Fibroblast of the aortic adventitia (primary cell): Measurements from ENCODE around the gene SLCO3A1. TPM values are rescaled to one million over a fixed set of nuclear protein-coding genes. Genes with fewer than 3 reads are reported as not detected.

Source experiments
- DNase-seq: peaks from one replicate; pipeline ENCODE4 v3.0.0-alpha.2; 2010; ENCODE audit warnings: low read depth
- H3K4me3 ChIP-seq: 2 replicates; pipeline ENCODE4 v1.5.1; 2011; ENCODE audit warnings: low read depth, mild to moderate bottlenecking, control low read depth, low read length, moderate library complexity
- CTCF ChIP-seq: IDR thresholded peaks from 2 replicates; pipeline ENCODE4 v1.5.1; 2011; ENCODE audit warnings: mild to moderate bottlenecking, low read length, control low read depth, inconsistent platforms; ENCODE audit not compliant: insufficient read depth
- total RNA-seq: library from RNA; depleted of rRNA; stranded (reverse); fragments of >200 nt; gene quantifications from 2 replicates; pipeline ENCODE4 v1.2.3, GENCODE V29; 2012; ENCODE audit warnings: low replicate concordance

SLCO3A1 gene
- total RNA-seq, 1 donor, result 8.9 TPM

GRCh38 chr15:91865486-91865885 is 12.0 kb downstream of the SLCO3A1 start:
- no peak overlapping the region for H3K4me3 ChIP-seq
- no peak for DNase-seq
- TF ChIP-seq CTCF, result no peak

GRCh38 chr15:91865950-91866349 is 12.4 kb downstream of the SLCO3A1 start:
- TF ChIP-seq CTCF, result no peak
- no peak overlapping the region for H3K4me3 ChIP-seq
- DNase-seq, result no peak

DNA sequence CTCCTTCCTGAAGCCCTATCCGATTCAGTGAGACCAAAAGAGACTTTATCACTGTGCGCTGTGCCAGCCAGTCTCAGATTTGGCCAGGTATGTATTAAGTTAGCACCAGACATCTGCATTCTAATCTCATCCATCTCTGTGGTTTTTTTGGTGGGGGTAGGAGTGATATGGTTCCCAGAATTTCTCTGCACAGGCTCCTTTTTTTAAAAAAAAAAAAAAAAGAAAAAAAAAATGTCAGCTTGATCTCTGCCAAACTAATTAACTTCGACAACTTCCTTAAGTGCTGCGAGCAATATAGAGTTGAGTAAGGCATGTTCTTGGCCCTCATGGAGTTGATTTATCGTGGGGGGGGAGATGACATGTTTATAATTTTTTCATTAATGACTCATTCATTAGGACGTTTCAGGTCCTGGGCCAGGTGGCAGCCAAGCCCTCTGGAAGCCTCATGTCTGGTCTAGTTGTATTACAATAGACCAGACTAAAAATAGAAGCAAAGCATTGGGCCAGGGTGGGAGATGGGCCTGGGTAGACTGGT is 12.9 kb downstream of the SLCO3A1 start:
- no peak for TF ChIP-seq CTCF
- peak overlapping the region; percentile 40 for H3K4me3 ChIP-seq
- DNase-seq, result peak; percentile 77

DNA sequence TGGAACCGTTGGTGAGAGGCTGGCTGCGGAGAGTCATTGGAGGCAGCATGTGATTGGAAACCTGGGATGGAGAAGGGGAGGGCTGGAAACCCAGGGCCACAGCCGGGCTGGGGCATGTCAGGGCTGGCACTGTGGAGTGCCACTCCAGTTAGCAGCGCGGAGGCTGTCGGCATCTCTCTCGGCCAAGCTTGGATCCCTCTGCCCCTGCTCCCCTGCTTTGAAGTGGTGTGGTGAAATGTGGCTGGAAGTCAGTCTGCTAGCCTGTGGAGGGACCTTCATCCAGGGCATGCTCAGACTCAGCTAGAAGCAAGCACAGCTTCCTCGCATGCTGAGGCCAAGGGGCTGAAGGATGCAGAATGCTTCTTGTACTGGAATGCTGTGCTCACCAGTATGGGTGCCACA is 13.5 kb downstream of the SLCO3A1 start:
- peak; percentile 79 for DNase-seq
- TF ChIP-seq CTCF, result no peak
- peak overlapping the region; percentile 40 for H3K4me3 ChIP-seq

DNA sequence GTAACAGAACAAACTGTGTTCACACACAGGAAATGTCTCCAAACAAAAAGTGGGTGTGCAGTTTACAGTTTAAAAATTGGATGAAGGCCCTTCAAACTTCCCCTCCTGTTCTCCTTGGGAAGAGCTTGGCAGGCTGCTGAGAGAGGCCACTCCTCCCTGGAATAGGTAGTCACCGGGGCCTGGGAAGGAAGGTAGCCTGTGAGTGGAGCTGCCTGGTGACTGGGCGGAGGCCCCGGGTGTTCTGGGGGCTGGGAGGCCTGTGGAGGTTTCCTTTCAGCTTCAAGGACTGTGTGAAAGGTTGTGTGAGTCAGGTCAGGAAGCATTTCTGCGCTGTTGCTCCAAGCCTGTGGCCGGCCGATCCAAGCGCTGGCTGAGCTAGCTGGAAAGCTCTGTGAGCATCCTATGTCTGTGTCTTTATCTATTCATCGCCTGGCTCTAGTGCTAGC is 14.1 kb downstream of the SLCO3A1 start:
- no peak for TF ChIP-seq CTCF
- H3K4me3 ChIP-seq, result peak overlapping the region; percentile 41
- DNase-seq, result peak; percentile 92

DNA sequence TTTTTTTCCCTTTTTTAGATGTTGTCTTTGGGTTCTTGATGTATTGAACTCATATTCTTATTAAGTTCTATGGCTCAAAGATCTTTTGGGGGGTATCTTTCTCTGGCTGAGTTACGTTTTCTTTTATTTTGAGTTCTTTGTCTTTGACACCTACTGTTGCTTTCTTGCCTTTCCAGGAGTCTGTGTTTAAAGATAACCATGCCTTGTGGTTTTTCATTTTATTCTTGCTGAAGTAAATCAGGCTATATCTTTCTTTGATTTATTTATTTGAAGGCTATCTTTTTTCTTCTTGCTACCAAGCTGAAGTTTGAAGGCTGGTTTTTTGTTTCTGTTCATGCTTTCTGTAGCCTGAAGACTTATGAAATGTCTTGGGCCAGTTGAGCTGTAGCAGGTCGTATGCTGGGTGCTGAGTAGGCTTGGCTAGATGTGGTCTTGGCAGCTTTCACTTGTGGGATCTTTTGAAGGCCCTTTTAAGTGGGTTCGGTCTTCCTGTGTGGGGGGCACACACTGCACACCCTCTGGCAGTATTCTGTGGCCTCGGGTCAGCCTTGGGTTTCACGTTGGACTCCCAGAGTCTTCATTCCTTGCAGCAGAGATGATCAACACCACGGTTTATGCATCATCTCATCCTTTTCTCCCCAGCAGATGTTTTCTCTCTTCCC is 17.5 kb downstream of the SLCO3A1 start:
- TF ChIP-seq CTCF, result no peak
- H3K4me3 ChIP-seq, result no peak overlapping the region
- DNase-seq, result no peak
